SK-N-SH (cell line): Measurements from ENCODE around the gene LRCH3. TPM values are rescaled to one million over a fixed set of nuclear protein-coding genes. Genes with fewer than 3 reads are reported as not detected.

Experiments used
- CTCF ChIA-PET: fragments of 300-600, 350-600 bp; formaldehyde crosslinking; extraction: SDS; loops from one replicate; lab custom pipeline; 2021; lab: Yijun Ruan, JAX
- POLR2A ChIA-PET: fragments of 350-600 bp; sonication (Branson Sonifier 250); formaldehyde crosslinking; extraction: SDS; loops from one replicate; lab custom pipeline; 2020; ENCODE audit warnings: antibody characterized with exemption, inconsistent platforms; lab: Yijun Ruan, JAX
- DNase-seq: peaks from one replicate; pipeline ENCODE4 v3.0.0; 2012
- H2AFZ ChIP-seq: fragments of 200-600 bp; sonication (generic); 2 replicates; pipeline ENCODE4 v1.8.1; 2016; ENCODE audit warnings: antibody characterized with exemption, mild to moderate bottlenecking, low read depth
- H3F3A ChIP-seq: fragments of 200-600 bp; sonication (generic); replicated peaks from 2 replicates; pipeline ENCODE3; 2016; ENCODE audit warnings: antibody characterized with exemption, mild to moderate bottlenecking; ENCODE audit not compliant: insufficient read depth
- H3K27ac ChIP-seq, 2 experiments: fragments of 200-500 bp in 1 of 2; fragments of 200-600 bp in 1 of 2; sonication (Bioruptor generic) in 1 of 2; sonication (generic), shearing (Covaris generic) in 1 of 2; 2 replicates each; pipeline versions ENCODE4 v1.5.1 to v1.6.1; 2014 to 2016; ENCODE audit warnings: low read depth in 2 of 2, inconsistent platforms in 1 of 2, low read length in 1 of 2, mild to moderate bottlenecking in 1 of 2, mixed read lengths in 1 of 2
- H3K27me3 ChIP-seq: fragments of 200-600 bp; sonication (generic), shearing (Covaris generic); 2 replicates; pipeline ENCODE4 v1.6.1; 2016; ENCODE audit warnings: mixed run types; ENCODE audit not compliant: insufficient read depth
- H3K36me3 ChIP-seq, 2 experiments: fragments of 200-500 bp in 1 of 2; fragments of 200-600 bp in 1 of 2; sonication (Bioruptor generic) in 1 of 2; sonication (generic) in 1 of 2; replicated peaks in 1 of 2; 2 replicates each; pipeline versions ENCODE3 to v1.5.1; 2014 to 2016; ENCODE audit warnings: low read length in 1 of 2, mild to moderate bottlenecking in 1 of 2; ENCODE audit not compliant: insufficient read depth in 2 of 2, control insufficient read depth in 1 of 2
- H3K4me1 ChIP-seq, 2 experiments: fragments of 200-500 bp in 1 of 2; fragments of 200-600 bp in 1 of 2; sonication (Bioruptor generic) in 1 of 2; sonication (generic), shearing (Covaris generic) in 1 of 2; 2 replicates each; pipeline versions ENCODE4 v1.5.1 to v1.6.1; 2014 to 2016; ENCODE audit warnings: low read depth in 1 of 2, low read length in 1 of 2, mixed run types in 1 of 2; ENCODE audit not compliant: insufficient read depth in 2 of 2, control insufficient read depth in 1 of 2
- H3K4me2 ChIP-seq: fragments of 200-600 bp; sonication (generic), shearing (Covaris generic); 2 replicates; pipeline ENCODE4 v1.6.1; 2017; ENCODE audit warnings: mixed run types
- H3K4me3 ChIP-seq, 2 experiments: fragments of 200-500 bp in 1 of 2; fragments of 200-600 bp in 1 of 2; sonication (Bioruptor generic) in 1 of 2; sonication (generic), shearing (Covaris generic) in 1 of 2; 2 replicates each; pipeline versions ENCODE4 v1.5.1 to v1.8.1; 2014 to 2016; ENCODE audit warnings: low read depth in 2 of 2, inconsistent platforms in 1 of 2, low read length in 1 of 2, mild to moderate bottlenecking in 1 of 2, mixed read lengths in 1 of 2, moderate library complexity in 1 of 2
- H3K79me2 ChIP-seq: fragments of 200-600 bp; sonication (generic); 2 replicates; pipeline ENCODE4 v1.8.1; 2017; ENCODE audit warnings: mild to moderate bottlenecking; ENCODE audit not compliant: insufficient read depth
- H3K9ac ChIP-seq: fragments of 200-600 bp; sonication (generic); 2 replicates; pipeline ENCODE4 v1.6.1; 2017; ENCODE audit warnings: mixed run types
- H3K9me2 ChIP-seq: fragments of 200-600 bp; sonication (generic); 2 replicates; pipeline ENCODE4 v1.6.1; 2017; ENCODE audit warnings: mixed run types
- H3K9me3 ChIP-seq: fragments of 200-600 bp; sonication (generic); 2 replicates; pipeline ENCODE4 v1.6.1; 2017; ENCODE audit warnings: mixed run types, mild to moderate bottlenecking, moderate library complexity
- H4K20me1 ChIP-seq: fragments of 200-600 bp; sonication (generic); 2 replicates; pipeline ENCODE4 v1.6.1; 2017; ENCODE audit warnings: mild to moderate bottlenecking, mixed run types; ENCODE audit not compliant: insufficient read depth
- CHD2 ChIP-seq: fragments of 150-350 bp; IDR thresholded peaks from 2 replicates; pipeline ENCODE4 v1.6.1; 2018; ENCODE audit warnings: low read length; ENCODE audit not compliant: partially characterized antibody
- ELF1 ChIP-seq: IDR thresholded peaks from 2 replicates; pipeline ENCODE4 v1.4.0; 2012
- EZH2phosphoT487 ChIP-seq: fragments of 200-600 bp; sonication (generic); IDR thresholded peaks from 2 replicates; pipeline ENCODE4 v1.6.1; 2017; ENCODE audit warnings: low read depth, mixed run types, mild to moderate bottlenecking, antibody characterized with exemption, moderate library complexity, borderline replicate concordance
- FOSL2 ChIP-seq: IDR thresholded peaks from 2 replicates; pipeline ENCODE4 v1.4.0; 2012; ENCODE audit warnings: low read depth, mild to moderate bottlenecking, moderate library complexity, borderline replicate concordance
- GABPA ChIP-seq: IDR thresholded peaks from 2 replicates; pipeline ENCODE4 v1.4.0; 2012; ENCODE audit warnings: low read depth, mild to moderate bottlenecking
- GATA2 ChIP-seq: sonication (generic); formaldehyde crosslinking; IDR thresholded peaks from 2 replicates; pipeline ENCODE4 v1.5.0; 2020; ENCODE audit warnings: mild to moderate bottlenecking, missing genetic modification reagents
- MXI1 ChIP-seq: IDR thresholded peaks from 2 replicates; pipeline ENCODE4 v1.6.1; 2012; ENCODE audit warnings: mild to moderate bottlenecking, low read depth, low read length, improper control_type of control experiment
- NFIC ChIP-seq: IDR thresholded peaks from 2 replicates; pipeline ENCODE4 v1.4.0; 2012; ENCODE audit warnings: borderline replicate concordance
- PBX3 ChIP-seq: IDR thresholded peaks from 2 replicates; pipeline ENCODE4; 2012
- RAD21 ChIP-seq: IDR thresholded peaks from 2 replicates; pipeline ENCODE4 v1.6.1; 2012; ENCODE audit warnings: mild to moderate bottlenecking, low read length
- SMC3 ChIP-seq: IDR thresholded peaks from 2 replicates; pipeline ENCODE4 v1.6.1; 2012; ENCODE audit warnings: low read depth, low read length, improper control_type of control experiment
- USF1 ChIP-seq: IDR thresholded peaks from 2 replicates; pipeline ENCODE4 v1.4.0; 2012; ENCODE audit warnings: low read depth, borderline replicate concordance
- USF2 ChIP-seq: fragments of 150-350 bp; IDR thresholded peaks from 2 replicates; pipeline ENCODE4 v1.6.1; 2017; ENCODE audit warnings: antibody characterized with exemption, low read length, low read depth, borderline replicate concordance
- ZBTB33 ChIP-seq: IDR thresholded peaks from 2 replicates; pipeline ENCODE4 v1.4.0; 2012; ENCODE audit warnings: low read depth, borderline replicate concordance
- WGBS: methylation state at CpG from one replicate; pipeline ENCODE4 v1.1.6; 2017; ENCODE audit warnings: low lambda C conversion rate; 5-methylcytosine and 5-hydroxymethylcytosine counted together
- polyA plus RNA-seq, 3 experiments: library from polyadenylated mRNA; depleted of rRNA; stranded (reverse); fragments of >200 nt; gene quantifications; 2 replicates each; pipeline ENCODE4 v1.2.3, GENCODE V29; 2012

LRCH3 gene
- polyA plus RNA-seq, 1 of the 3 experiments (the other 2 are of a cell fraction), result 22.6 TPM

- DNase-seq, result no peak
- CTCF ChIA-PET, result no interaction called here
- POLR2A ChIA-PET, result no interaction called here
Observed at GRCh38 chr3:197782230-197782629, 8.8 kb upstream of the LRCH3 start.

GRCh38 chr3:197784019-197784585 lies 7.0 kb upstream of the LRCH3 start:
- no peak overlapping the region for H3K4me3 ChIP-seq
- no peak overlapping the region for H3K4me2 ChIP-seq
- ChIA-PET POLR2A (no interaction called here), CTCF (interaction anchor here (0.8 kb wide), 1 partner anchor 10 kb away, joined by 3 read pairs; no protein-coding TSS in a partner anchor)
- H4K20me1 ChIP-seq, result no peaks in the 10 kb centered on the region
- DNase-seq, result no peak
- H3K36me3 ChIP-seq, result peaks cover 31 to 41% of the 10 kb centered on the region in 2 experiments
- H3K9me3 ChIP-seq, result no peaks in the 10 kb centered on the region
- no peak overlapping the region for H2AFZ ChIP-seq
- H3K4me1 ChIP-seq, result no peaks in the 10 kb centered on the region
- no peak overlapping the region for H3K27ac ChIP-seq
- H3K9ac ChIP-seq, result no peak overlapping the region
- TF ChIP-seq ELF1, result no peak
- no peak for TF ChIP-seq ZBTB33
- TF ChIP-seq EZH2phosphoT487, result no peak
- WGBS, result 97% methylated on average over 7 of the region's 7 CpGs
- peaks cover 25% of the 10 kb centered on the region for H3F3A ChIP-seq
- no peaks in the 10 kb centered on the region for H3K9me2 ChIP-seq
- H3K79me2 ChIP-seq, result no peaks in the 10 kb centered on the region
- H3K27me3 ChIP-seq, result no peaks in the 10 kb centered on the region

More at GRCh38 chr3:197782230-197782629, 8.8 kb upstream of the LRCH3 start:
- Histone ChIP-seq H3K36me3 (peaks cover 46 to 54% of the 10 kb centered on the region in 2 experiments), H3K27ac (no peak overlapping the region), H3K9me3 (no peaks in the 10 kb centered on the region), H3K4me1 (no peaks in the 10 kb centered on the region), H3F3A (peaks cover 16% of the 10 kb centered on the region), H3K79me2 (no peaks in the 10 kb centered on the region), H2AFZ (no peak overlapping the region), H4K20me1 (no peaks in the 10 kb centered on the region), H3K9me2 (no peaks in the 10 kb centered on the region), H3K4me2 (no peak overlapping the region), H3K4me3 (no peak overlapping the region), H3K27me3 (no peaks in the 10 kb centered on the region), H3K9ac (no peak overlapping the region)
- WGBS, result 92% methylated on average over 4 of the region's 4 CpGs
- TF ChIP-seq ZBTB33 (no peak), RAD21 (no peak), GATA2 (CRISPR knock-in tag) (no peak)

GRCh38 chr3:197787412-197787811 lies 3.6 kb upstream of the LRCH3 start:
- H3K27ac ChIP-seq, result no peak overlapping the region
- no peak for DNase-seq
- H3K9me3 ChIP-seq, result no peaks in the 10 kb centered on the region
- H3K79me2 ChIP-seq, result peaks cover 13% of the 10 kb centered on the region
- no peaks in the 10 kb centered on the region for H3K9me2 ChIP-seq
- H3K36me3 ChIP-seq, result peaks cover 20% of the 10 kb centered on the region in 2 experiments
- 100% methylated on average over 1 of the region's 1 CpG for WGBS
- H3K4me3 ChIP-seq, result no peak overlapping the region
- ChIA-PET POLR2A (no interaction called here), CTCF (interaction anchor here (0.6 kb wide), 1 partner anchor 14 kb away, joined by 3 read pairs; no protein-coding TSS in a partner anchor)
- no peak overlapping the region for H2AFZ ChIP-seq
- no peaks in the 10 kb centered on the region; a peak in 1 of 4 replicates for H3K4me1 ChIP-seq
- no peaks in the 10 kb centered on the region for H4K20me1 ChIP-seq
- no peak overlapping the region for H3K4me2 ChIP-seq
- no peaks in the 10 kb centered on the region for H3K27me3 ChIP-seq
- H3F3A ChIP-seq, result peaks cover 29% of the 10 kb centered on the region
- H3K9ac ChIP-seq, result no peak overlapping the region
- TF ChIP-seq FOSL2, result no peak
- no peak for TF ChIP-seq GABPA
- no peak for TF ChIP-seq ELF1
- TF ChIP-seq CHD2, result no peak
- TF ChIP-seq USF1, result no peak
- TF ChIP-seq NFIC, result no peak
- TF ChIP-seq MXI1, result no peak
- no peak for TF ChIP-seq USF2
- no peak for TF ChIP-seq SMC3
- no peak for TF ChIP-seq PBX3
